ENCODE data around the gene PTPRC. TPM values are rescaled to one million over a fixed set of nuclear protein-coding genes. Genes with fewer than 3 reads are reported as not detected.

PTPRC gene
- total RNA-seq, 2 experiments from 2014 or later, result 458 to 564 TPM

DNA sequence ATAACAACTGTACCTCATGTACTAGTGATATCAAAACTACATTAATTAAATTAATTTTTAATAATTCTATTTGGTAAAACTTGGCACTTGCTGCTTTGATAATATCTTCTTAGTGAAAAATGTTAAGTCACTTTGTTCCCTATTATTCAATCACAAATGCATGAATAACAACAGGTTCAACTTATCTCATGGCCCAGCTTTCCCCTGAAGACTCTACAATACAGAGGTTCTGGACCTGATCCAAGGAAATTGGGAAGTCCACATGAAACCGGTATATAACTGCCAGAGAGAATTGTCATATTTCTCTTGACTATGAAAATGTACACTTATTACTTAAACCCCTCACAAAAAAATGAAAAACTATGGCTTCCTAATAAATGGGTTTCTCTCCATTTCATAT lies 33.9 kb upstream of the PTPRC start:
- peaks cover 20% of the 10 kb centered on the region for H3K36me3 Mint-ChIP-seq (ENCODE audit: low read depth)
- intact Hi-C loops (cut with DNase I, micrococcal nuclease), result loop anchor here (5.0 kb wide), 3 partner anchors 32 to 77 kb away; partner anchors contain the start of gene PTPRC (in 1 of the 2)
- H3K27ac Mint-ChIP-seq, result no peak overlapping the region
- POLR2A ChIA-PET, result interaction anchor here (0.6 kb wide), 1 partner anchor 63 kb away, joined by 3 read pairs; no protein-coding TSS in a partner anchor
- peaks cover 15% of the 10 kb centered on the region for H3K9me3 Mint-ChIP-seq (ENCODE audit: low read depth)
- no peak overlapping the region for H3K4me3 Mint-ChIP-seq
- H3K27me3 Mint-ChIP-seq, result no peaks in the 10 kb centered on the region
- DNase-seq, result no peak
- no peak for ATAC-seq
- CTCF ChIA-PET, result interaction anchor here (1.3 kb wide), 1 partner anchor 45 kb away, joined by 3 read pairs; no protein-coding TSS in a partner anchor
- peaks cover 76% of the 10 kb centered on the region for H3K4me1 Mint-ChIP-seq

DNA sequence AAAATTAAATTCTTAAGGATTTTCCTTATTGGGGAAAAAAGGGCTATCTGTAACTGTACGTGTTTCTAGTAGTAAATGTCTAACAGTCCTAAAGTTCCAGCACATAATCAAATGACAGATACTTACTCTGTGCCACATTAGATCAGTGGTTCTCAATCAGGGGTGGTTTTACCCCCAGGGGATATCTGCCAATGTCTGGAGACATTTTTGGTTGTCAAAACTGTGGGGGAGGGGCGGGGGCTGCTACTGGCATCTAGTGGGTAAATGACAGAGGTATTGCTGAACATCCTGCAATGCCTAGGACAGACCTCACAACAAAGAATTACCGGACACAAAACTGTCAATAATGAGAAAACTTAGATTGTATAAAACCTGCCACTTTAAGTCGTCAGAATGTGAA lies 33.4 kb upstream of the PTPRC start:
- no peak overlapping the region for H3K27ac Mint-ChIP-seq
- no peak overlapping the region for H3K4me3 Mint-ChIP-seq
- H3K4me1 Mint-ChIP-seq, result peaks cover 73% of the 10 kb centered on the region
- H3K27me3 Mint-ChIP-seq, result no peaks in the 10 kb centered on the region
- peaks cover 11% of the 10 kb centered on the region for H3K9me3 Mint-ChIP-seq (ENCODE audit: low read depth)
- intact Hi-C loops (cut with DNase I, micrococcal nuclease), result no loop called here
- DNase-seq (peak; percentile 58), ATAC-seq (no peak)
- ChIA-PET CTCF (interaction anchor here (0.8 to 1.7 kb wide), 5 partner anchors 16 to 94 kb away, joined by 3 to 7 read pairs (median 3); no protein-coding TSS in a partner anchor), POLR2A (interaction anchor here (0.6 kb wide), 1 partner anchor 63 kb away, joined by 3 read pairs; no protein-coding TSS in a partner anchor)
- peaks cover 16% of the 10 kb centered on the region for H3K36me3 Mint-ChIP-seq (ENCODE audit: low read depth)

DNA sequence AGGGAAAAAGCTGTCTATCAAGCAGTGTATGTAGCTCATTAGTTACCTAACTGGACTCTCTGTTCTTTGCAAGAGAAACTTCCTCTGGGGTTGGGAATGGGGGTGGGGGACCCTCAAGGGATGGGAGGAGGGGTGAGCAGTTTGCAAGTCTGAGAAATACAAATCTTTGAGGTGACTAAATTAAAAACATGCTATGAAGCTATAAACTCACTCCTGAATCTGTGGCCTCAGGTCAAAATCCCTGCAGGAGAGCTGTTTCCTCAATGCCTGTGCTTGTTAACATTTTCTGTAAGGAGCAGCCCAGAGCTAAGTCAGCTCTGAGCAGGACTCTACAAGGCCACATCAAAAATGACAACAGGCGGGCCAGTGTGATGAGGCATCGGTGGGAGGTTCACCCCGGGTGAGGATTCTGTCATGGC lies 32.8 kb upstream of the PTPRC start:
- no peaks in the 10 kb centered on the region for H3K27me3 Mint-ChIP-seq
- ChIA-PET POLR2A (interaction anchor here (0.7 kb wide), 1 partner anchor 13 kb away, joined by 3 read pairs; no protein-coding TSS in a partner anchor), CTCF (interaction anchor here (0.7 to 1.7 kb wide), 7 partner anchors 15 to 216 kb away, joined by 3 to 7 read pairs (median 3); no protein-coding TSS in a partner anchor)
- ATAC-seq, result no peak
- H3K4me3 Mint-ChIP-seq, result no peak overlapping the region
- DNase-seq, result no peak
- H3K36me3 Mint-ChIP-seq (ENCODE audit: low read depth), result peaks cover 10% of the 10 kb centered on the region
- H3K9me3 Mint-ChIP-seq (ENCODE audit: low read depth), result peaks cover 7% of the 10 kb centered on the region
- peaks cover 73% of the 10 kb centered on the region for H3K4me1 Mint-ChIP-seq
- intact Hi-C loops (cut with DNase I, micrococcal nuclease), result no loop called here
- no peak overlapping the region for H3K27ac Mint-ChIP-seq

DNA sequence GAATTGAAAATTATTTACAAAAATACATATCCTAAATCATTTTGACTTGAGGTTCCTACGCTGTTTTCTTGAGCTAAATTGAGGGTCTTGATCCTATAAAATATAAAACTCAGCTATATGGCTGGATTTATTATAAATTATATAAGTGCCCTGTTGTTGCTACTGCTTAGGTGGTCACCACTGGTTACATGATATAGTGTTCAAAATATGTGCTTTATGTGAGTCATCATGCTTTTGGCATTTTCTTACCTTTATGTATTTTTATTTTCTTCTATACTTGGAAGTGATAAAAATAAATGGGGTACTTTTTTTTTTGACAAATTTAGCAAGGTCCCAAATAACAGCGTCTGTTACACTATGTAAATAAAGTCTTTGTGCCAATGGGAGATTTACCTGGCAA lies 31.1 kb upstream of the PTPRC start:
- no peaks in the 10 kb centered on the region for H3K9me3 Mint-ChIP-seq (ENCODE audit: low read depth)
- POLR2A ChIA-PET, result no interaction called here
- DNase-seq (no peak), ATAC-seq (no peak)
- H3K27ac Mint-ChIP-seq, result no peak overlapping the region
- peaks cover 72% of the 10 kb centered on the region for H3K4me1 Mint-ChIP-seq
- H3K4me3 Mint-ChIP-seq, result no peak overlapping the region
- intact Hi-C loops (cut with DNase I, micrococcal nuclease), result no loop called here
- H3K27me3 Mint-ChIP-seq, result no peaks in the 10 kb centered on the region
- H3K36me3 Mint-ChIP-seq (ENCODE audit: low read depth), result peaks cover 3% of the 10 kb centered on the region
- CTCF ChIA-PET, result interaction anchor here (0.7 to 1.5 kb wide), 6 partner anchors 9 to 70 kb away, joined by 3 to 4 read pairs (median 3); no protein-coding TSS in a partner anchor

DNA sequence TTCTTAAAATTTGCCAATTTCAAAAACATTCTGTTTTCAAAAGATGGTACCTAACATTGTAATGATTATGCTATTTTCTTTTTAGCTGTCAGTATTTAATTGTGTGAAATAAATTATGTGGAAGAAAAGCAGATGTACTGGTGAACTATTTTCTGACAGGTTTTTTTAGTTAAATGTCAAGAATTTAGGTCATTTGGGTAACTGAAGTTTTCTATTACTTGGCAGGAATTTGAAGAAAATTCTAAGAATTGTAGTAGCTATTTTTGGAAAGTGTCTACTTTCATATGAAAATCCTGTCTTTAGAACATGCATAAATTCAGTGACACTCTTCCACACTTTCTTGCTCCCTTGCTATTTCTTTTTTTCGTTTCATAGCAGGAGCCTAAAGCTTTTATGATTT lies 28.5 kb upstream of the PTPRC start:
- H3K4me3 Mint-ChIP-seq, result peak overlapping the region; percentile 77
- intact Hi-C loops (cut with DNase I, micrococcal nuclease), result loop anchor here (5.0 to 10.0 kb wide), 4 partner anchors 37 to 836 kb away; partner anchors contain the start of genes DENND1B (in 1 of the 2) and NEK7 (in 1 of the 2)
- ChIA-PET POLR2A (interaction anchor here (0.6 to 0.9 kb wide), 3 partner anchors 29 to 68 kb away, joined by 3 read pairs; partner anchors contain the start of gene PTPRC), CTCF (interaction anchor here (0.9 to 3.1 kb wide), 13 partner anchors 10 to 97 kb away, joined by 3 to 29 read pairs (median 3); no protein-coding TSS in a partner anchor)
- ATAC-seq (no peak), DNase-seq (no peak)
- H3K36me3 Mint-ChIP-seq (ENCODE audit: low read depth), result peaks cover 9% of the 10 kb centered on the region
- H3K27ac Mint-ChIP-seq, result peak overlapping the region; percentile 99
- peaks cover 74% of the 10 kb centered on the region for H3K4me1 Mint-ChIP-seq
- H3K27me3 Mint-ChIP-seq, result no peaks in the 10 kb centered on the region
- H3K9me3 Mint-ChIP-seq (ENCODE audit: low read depth), result no peaks in the 10 kb centered on the region

DNA sequence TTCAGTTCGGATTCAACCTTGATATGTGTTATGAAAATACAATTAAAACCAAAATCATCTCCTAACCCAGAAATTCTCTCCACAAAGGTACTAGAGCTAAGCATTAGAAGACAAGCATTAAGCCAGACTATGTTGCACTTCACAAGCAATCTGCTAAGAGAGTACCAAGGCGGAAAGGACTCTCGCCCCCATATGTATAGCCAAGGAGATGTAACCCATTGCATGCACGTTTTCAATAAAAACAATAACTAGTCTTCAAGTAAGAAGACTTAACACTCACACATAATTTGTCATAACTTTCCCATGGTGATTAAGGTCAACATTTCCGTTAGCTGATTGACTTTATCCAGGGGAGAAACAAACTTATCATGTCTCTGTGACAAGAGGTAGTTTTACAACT lies 27.6 kb upstream of the PTPRC start:
- H3K4me1 Mint-ChIP-seq, result peaks cover 76% of the 10 kb centered on the region
- intact Hi-C loops (cut with DNase I, micrococcal nuclease), result loop anchor here (1.0 to 10.0 kb wide), 5 partner anchors 9 to 836 kb away; partner anchors contain the start of genes DENND1B (in 1 of the 2) and NEK7 (in 1 of the 2)
- peak overlapping the region; percentile 99 for H3K27ac Mint-ChIP-seq
- DNase-seq (no peak), ATAC-seq (peak; percentile 9)
- H3K36me3 Mint-ChIP-seq (ENCODE audit: low read depth), result peaks cover 13% of the 10 kb centered on the region
- peak overlapping the region; percentile 77 for H3K4me3 Mint-ChIP-seq
- ChIA-PET POLR2A (interaction anchor here (0.6 to 0.7 kb wide), 2 partner anchors 28 to 35 kb away, joined by 3 read pairs; partner anchors contain the start of gene PTPRC), CTCF (interaction anchor here (0.6 to 3.1 kb wide), 11 partner anchors 9 to 98 kb away, joined by 3 to 29 read pairs (median 4); no protein-coding TSS in a partner anchor)
- no peaks in the 10 kb centered on the region for H3K9me3 Mint-ChIP-seq (ENCODE audit: low read depth)
- H3K27me3 Mint-ChIP-seq, result no peaks in the 10 kb centered on the region

DNA sequence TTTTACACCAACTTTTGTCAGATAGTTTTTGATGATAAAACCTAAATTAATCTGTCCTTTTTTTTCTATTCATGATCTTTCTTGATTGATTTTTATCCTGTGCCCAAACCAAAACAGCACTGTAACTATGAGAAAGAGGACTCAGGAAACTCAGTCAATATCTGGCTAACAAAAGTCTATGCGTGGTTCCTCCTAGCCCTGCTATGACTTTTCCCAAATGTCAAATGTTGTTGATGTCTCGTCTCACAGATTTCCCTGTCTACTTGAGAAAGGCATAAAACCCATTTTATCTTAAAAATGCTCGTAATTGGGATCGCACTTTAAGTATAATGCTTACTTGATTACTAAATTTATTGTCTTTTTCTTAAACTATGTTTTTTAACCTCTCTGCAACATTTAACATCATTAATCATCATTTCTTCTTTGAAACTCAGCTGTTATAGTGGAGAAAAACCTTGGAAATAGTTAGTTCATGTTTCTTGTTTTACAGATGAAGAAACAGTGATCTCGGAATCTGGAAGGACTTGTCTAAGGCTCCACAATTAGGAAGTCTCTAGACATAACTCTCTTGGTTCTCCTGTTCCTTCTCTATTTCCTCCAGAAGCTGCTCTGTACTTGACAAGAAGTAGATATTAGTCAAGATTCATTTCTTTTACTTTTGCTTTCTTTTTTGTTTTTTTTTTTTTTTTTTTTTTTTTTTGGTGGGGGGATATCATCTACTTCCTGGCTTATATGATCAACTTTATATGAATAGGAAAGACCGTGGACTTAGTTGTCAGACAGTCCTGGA lies 26.2 kb upstream of the PTPRC start:
- Mint-ChIP-seq H3K4me3 (peak overlapping the region; percentile 77), H3K4me1 (peaks cover 83% of the 10 kb centered on the region), H3K27me3 (no peaks in the 10 kb centered on the region), H3K9me3 (ENCODE audit: low read depth) (no peaks in the 10 kb centered on the region), H3K27ac (peak overlapping the region; percentile 99), H3K36me3 (ENCODE audit: low read depth) (peaks cover 13% of the 10 kb centered on the region)
- ChIA-PET CTCF (interaction anchor here (1.7 kb wide), 1 partner anchor 30 kb away, joined by 5 read pairs; no protein-coding TSS in a partner anchor), POLR2A (interaction anchor here (0.7 to 1.0 kb wide), 3 partner anchors 8 to 88 kb away, joined by 3 to 4 read pairs (median 3); no protein-coding TSS in a partner anchor)
- DNase-seq (no peak), ATAC-seq (peak; percentile 48)
- intact Hi-C loops (cut with DNase I, micrococcal nuclease), result loop anchor here (1.0 to 10.0 kb wide), 6 partner anchors 10 to 838 kb away; partner anchors contain the start of genes DENND1B (in 1 of the 2) and NEK7 (in 1 of the 2)

DNA sequence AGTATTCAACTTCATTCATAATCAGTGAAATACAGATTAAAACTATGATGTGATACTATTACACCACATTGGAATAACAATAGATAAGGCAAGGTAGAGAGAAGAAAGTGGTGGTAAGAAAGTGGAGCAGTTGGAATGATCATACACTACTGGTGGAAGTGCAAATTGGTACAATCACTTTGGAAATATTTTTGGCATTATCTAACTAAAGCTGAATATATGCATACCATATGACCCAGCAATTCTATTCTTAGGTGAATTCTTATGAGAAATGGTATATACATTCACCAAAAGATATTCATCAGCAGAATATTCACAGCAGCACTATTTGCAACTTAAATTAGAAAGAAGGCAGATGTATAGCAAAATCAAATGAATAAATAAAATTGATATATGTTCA lies 21.4 kb upstream of the PTPRC start:
- Mint-ChIP-seq H3K27me3 (no peaks in the 10 kb centered on the region), H3K4me3 (no peak overlapping the region), H3K27ac (peak overlapping the region; percentile 29), H3K9me3 (ENCODE audit: low read depth) (no peaks in the 10 kb centered on the region), H3K4me1 (peaks cover 91% of the 10 kb centered on the region), H3K36me3 (ENCODE audit: low read depth) (peaks cover 13% of the 10 kb centered on the region)
- intact Hi-C loops (cut with DNase I, micrococcal nuclease), result loop anchor here (10.0 kb wide), 2 partner anchors 363 to 843 kb away; partner anchors contain the start of gene DENND1B (in 1 of the 2)
- ChIA-PET CTCF (interaction anchor here (0.8 to 0.9 kb wide), 2 partner anchors 19 to 22 kb away, joined by 3 read pairs; no protein-coding TSS in a partner anchor), POLR2A (interaction anchor here (1.0 kb wide), 1 partner anchor 55 kb away, joined by 3 read pairs; no protein-coding TSS in a partner anchor)
- ATAC-seq (no peak), DNase-seq (no peak)

DNA sequence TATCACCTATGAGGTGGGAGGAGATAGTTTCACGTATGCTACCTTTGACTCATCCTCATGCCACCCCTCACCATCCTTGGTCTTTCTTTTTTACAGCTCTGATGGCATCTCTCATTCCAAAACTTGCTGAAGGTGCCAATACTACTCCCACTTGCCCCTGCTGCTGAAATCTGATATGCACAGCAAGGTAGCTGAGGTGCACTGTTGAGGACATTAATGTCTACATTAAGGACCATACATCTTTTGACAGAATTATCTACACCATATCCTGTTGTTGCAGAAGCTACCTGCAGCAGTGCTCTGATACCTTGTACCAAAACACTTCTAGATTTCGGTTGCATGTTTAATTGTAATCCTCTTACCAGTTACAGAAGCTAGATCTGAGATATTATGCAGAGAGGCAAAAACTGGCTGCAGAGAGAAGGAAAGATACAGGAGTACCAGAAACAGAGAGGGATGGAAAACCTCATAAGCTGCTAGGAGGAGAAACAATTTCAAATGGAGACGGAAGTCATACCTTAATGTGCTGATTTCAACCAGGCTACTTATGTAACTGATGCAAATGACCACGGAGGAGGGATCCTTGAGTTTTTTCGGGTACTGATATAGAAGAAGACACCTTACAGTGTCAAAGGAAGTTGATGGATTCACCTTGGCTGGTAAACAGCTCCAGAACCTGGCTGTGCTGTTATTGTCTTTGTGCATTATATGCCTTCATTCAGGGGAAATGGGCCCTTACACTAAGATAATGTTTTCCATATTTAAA lies 19.3 kb upstream of the PTPRC start:
- peak overlapping the region; percentile 76 for H3K4me3 Mint-ChIP-seq
- ChIA-PET POLR2A (interaction anchor here (0.5 to 2.3 kb wide), 7 partner anchors 13 to 453 kb away, joined by 3 to 12 read pairs (median 3); partner anchors contain the start of gene PTPRC), CTCF (interaction anchor here (0.7 to 7.4 kb wide), 14 partner anchors 9 to 100 kb away, joined by 3 to 110 read pairs (median 4); partner anchors contain the start of gene PTPRC)
- intact Hi-C loops (cut with DNase I, micrococcal nuclease), result loop anchor here (2.0 to 10.0 kb wide), 4 partner anchors 17 to 845 kb away; partner anchors contain the start of gene DENND1B (in 1 of the 2)
- no peaks in the 10 kb centered on the region for H3K9me3 Mint-ChIP-seq (ENCODE audit: low read depth)
- H3K36me3 Mint-ChIP-seq (ENCODE audit: low read depth), result peaks cover 10% of the 10 kb centered on the region
- DNase-seq (peak; percentile 56), ATAC-seq (peak; percentile 55)
- H3K27ac Mint-ChIP-seq, result peak overlapping the region; percentile 100
- H3K4me1 Mint-ChIP-seq, result peaks cover 90% of the 10 kb centered on the region
- H3K27me3 Mint-ChIP-seq, result no peaks in the 10 kb centered on the region

DNA sequence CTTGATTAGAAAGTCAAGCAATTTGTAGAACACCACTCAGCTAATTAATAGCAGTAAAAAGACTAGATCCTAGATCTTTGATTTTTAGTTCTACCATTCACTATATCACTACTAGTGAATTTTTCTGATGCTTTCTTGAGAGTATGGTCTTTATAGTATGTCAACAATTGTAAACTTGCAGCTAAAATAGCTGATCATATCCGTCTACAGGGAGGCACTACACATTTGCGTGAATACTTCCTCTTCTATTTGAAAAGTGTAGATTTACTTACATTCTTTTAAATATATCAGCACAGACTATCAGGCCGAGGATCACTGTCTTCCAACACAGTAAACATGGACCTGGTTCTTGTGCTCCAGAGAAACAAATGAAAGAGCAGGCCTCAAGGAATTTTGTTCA lies 18.6 kb upstream of the PTPRC start:
- ATAC-seq (no peak), DNase-seq (no peak)
- Mint-ChIP-seq H3K27me3 (no peaks in the 10 kb centered on the region), H3K4me3 (peak overlapping the region; percentile 76), H3K36me3 (ENCODE audit: low read depth) (peaks cover 9% of the 10 kb centered on the region), H3K4me1 (peaks cover 94% of the 10 kb centered on the region), H3K9me3 (ENCODE audit: low read depth) (no peaks in the 10 kb centered on the region), H3K27ac (peak overlapping the region; percentile 100)
- POLR2A ChIA-PET, result interaction anchor here (2.3 kb wide), 1 partner anchor 18 kb away, joined by 12 read pairs; no protein-coding TSS in a partner anchor
- CTCF ChIA-PET, result interaction anchor here (0.7 to 7.4 kb wide), 16 partner anchors 10 to 110 kb away, joined by 3 to 110 read pairs (median 4); partner anchors contain the start of gene PTPRC
- intact Hi-C loops (cut with DNase I, micrococcal nuclease), result loop anchor here in 1 of 2 experiments (2.0 to 5.0 kb wide), 2 partner anchors 17 to 37 kb away; no protein-coding TSS in a partner anchor
